Ishikawa (cell line): Measurements from ENCODE around the gene NPLOC4.

Experiments
- CEBPB ChIP-seq: IDR thresholded peaks from 2 replicates; pipeline ENCODE4 v1.6.1; 2012
- EP300 ChIP-seq: IDR thresholded peaks from 2 replicates; pipeline ENCODE4 v1.6.1; 2012; ENCODE audit warnings: borderline replicate concordance
- ZBTB7A ChIP-seq: IDR thresholded peaks from 2 replicates; pipeline ENCODE4 v1.6.1; 2012; ENCODE audit warnings: low read depth
- TF ChIP-seq, protein P1 (sequence below): IDR thresholded peaks from 2 replicates; pipeline ENCODE4 v1.6.1; 2012; ENCODE audit warnings: low read depth, mild to moderate bottlenecking

DNA sequence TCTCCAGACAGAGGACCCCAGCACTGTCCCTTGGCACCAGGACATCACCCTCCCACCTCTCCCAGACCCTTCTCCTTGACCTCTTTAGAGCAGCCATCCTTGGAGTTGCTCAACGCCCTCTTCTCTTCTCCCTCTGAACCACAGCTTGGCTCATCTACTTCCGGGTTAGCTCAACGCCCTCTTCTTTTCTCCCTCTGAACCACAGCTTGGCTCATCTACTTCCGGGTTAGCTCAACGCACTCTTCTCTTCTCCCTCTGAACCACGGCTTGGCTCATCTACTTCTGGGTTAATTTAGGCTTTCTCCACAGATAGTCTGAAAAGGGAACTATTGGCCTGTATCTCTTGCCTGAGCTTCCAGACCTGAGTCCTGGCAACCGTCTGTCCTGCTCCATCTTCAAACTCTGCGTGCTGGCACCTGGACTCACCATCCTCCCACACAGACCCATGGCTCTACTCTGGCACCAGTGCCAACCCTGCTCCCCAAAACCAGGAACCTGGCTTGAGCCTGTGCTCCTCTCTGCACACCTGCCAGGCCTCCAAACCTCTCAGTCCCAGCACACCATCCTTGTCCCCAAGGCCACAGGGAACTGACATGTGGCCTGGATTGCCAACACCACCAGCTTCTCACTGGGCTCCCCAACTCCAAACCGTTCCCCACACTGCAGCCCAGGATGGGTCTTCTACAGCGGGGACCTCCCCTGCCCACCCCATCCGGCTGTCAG, 59.5 kb downstream of the NPLOC4 start:
- TF ChIP-seq EP300 (no peak), CEBPB (no peak), ZBTB7A (no peak)
- TF ChIP-seq, protein P1, sequence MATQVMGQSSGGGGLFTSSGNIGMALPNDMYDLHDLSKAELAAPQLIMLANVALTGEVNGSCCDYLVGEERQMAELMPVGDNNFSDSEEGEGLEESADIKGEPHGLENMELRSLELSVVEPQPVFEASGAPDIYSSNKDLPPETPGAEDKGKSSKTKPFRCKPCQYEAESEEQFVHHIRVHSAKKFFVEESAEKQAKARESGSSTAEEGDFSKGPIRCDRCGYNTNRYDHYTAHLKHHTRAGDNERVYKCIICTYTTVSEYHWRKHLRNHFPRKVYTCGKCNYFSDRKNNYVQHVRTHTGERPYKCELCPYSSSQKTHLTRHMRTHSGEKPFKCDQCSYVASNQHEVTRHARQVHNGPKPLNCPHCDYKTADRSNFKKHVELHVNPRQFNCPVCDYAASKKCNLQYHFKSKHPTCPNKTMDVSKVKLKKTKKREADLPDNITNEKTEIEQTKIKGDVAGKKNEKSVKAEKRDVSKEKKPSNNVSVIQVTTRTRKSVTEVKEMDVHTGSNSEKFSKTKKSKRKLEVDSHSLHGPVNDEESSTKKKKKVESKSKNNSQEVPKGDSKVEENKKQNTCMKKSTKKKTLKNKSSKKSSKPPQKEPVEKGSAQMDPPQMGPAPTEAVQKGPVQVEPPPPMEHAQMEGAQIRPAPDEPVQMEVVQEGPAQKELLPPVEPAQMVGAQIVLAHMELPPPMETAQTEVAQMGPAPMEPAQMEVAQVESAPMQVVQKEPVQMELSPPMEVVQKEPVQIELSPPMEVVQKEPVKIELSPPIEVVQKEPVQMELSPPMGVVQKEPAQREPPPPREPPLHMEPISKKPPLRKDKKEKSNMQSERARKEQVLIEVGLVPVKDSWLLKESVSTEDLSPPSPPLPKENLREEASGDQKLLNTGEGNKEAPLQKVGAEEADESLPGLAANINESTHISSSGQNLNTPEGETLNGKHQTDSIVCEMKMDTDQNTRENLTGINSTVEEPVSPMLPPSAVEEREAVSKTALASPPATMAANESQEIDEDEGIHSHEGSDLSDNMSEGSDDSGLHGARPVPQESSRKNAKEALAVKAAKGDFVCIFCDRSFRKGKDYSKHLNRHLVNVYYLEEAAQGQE = no peak
